Measurements from ENCODE around the gene PRDM16. TPM values are rescaled to one million over a fixed set of nuclear protein-coding genes. Genes with fewer than 3 reads are reported as not detected.

The PRDM16 gene
- total and polyA plus RNA-seq, 2 experiments from 2014 or later: 0.14 to 0.16 TPM

DNA sequence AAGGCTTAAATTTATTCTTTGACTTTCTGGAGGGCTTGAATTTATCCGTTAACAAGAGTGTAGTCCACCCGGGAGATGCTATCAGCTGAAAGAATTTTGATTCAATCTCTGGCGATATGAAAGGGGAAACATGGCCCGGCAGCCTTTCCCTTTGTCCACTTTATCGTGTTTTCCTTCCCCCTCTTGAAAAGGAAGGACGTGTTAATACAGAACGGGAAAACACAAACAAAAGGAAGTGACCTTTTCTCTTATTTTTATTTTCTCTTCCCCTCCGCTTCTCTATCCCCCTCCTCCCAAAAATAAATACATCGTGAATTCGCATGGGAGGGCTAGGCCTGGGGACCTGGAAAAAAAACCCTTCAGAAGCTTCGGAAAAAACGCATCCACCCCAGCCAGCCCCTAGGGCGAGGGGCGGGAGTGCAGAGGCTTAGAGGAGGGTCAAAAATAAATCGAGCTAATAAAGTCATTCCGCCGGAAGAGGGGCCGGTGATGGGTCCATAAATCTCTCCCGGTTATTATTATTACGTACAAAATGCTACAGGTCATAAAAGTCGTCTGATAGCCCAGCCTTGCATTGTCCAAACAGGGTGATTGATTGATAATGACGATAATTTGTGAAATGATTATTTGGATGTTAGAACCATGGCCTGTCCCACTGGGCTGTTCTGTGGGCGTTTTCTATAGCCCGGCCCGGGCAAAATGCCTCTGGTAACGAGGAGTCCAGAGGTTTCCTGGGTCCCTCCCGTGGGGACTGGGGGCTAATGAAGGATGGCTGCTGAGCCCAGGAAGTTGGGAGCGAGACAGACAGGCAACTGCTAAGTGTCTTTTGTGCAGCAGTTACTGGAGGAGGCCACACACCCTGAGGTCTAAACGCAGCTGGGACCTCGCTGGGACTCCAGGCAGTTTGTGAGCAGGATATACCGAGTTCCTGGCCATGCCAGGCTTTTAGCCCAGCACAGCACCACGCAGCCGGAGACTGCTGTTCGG lies 179.4 kb downstream of the PRDM16 start (continued):
- TF ChIP-seq CREB1 (CRISPR knock-in tag; IDR thresholded peaks at IDR 0.05; ENCODE audit: low read depth) (no peak), ZNF331 (CRISPR knock-in tag; IDR thresholded peaks at IDR 0.05; ENCODE audit: low read depth) (no peak), EZH2 (IDR thresholded peaks at IDR 0.05; ENCODE audit: low read depth, unreplicated experiment) (no peak), JUNB (IDR thresholded peaks at IDR 0.05; ENCODE audit: unreplicated experiment) (no peak), NANOG (IDR thresholded peaks at IDR 0.05; ENCODE audit: borderline replicate concordance) (no peak), STAT1 (IDR thresholded peaks at IDR 0.05; ENCODE audit: unreplicated experiment) (no peak)
- TF ChIP-seq, protein P1, sequence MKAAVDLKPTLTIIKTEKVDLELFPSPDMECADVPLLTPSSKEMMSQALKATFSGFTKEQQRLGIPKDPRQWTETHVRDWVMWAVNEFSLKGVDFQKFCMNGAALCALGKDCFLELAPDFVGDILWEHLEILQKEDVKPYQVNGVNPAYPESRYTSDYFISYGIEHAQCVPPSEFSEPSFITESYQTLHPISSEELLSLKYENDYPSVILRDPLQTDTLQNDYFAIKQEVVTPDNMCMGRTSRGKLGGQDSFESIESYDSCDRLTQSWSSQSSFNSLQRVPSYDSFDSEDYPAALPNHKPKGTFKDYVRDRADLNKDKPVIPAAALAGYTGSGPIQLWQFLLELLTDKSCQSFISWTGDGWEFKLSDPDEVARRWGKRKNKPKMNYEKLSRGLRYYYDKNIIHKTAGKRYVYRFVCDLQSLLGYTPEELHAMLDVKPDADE (IDR thresholded peaks at IDR 0.05): no peak
- TF ChIP-seq, protein P2, sequence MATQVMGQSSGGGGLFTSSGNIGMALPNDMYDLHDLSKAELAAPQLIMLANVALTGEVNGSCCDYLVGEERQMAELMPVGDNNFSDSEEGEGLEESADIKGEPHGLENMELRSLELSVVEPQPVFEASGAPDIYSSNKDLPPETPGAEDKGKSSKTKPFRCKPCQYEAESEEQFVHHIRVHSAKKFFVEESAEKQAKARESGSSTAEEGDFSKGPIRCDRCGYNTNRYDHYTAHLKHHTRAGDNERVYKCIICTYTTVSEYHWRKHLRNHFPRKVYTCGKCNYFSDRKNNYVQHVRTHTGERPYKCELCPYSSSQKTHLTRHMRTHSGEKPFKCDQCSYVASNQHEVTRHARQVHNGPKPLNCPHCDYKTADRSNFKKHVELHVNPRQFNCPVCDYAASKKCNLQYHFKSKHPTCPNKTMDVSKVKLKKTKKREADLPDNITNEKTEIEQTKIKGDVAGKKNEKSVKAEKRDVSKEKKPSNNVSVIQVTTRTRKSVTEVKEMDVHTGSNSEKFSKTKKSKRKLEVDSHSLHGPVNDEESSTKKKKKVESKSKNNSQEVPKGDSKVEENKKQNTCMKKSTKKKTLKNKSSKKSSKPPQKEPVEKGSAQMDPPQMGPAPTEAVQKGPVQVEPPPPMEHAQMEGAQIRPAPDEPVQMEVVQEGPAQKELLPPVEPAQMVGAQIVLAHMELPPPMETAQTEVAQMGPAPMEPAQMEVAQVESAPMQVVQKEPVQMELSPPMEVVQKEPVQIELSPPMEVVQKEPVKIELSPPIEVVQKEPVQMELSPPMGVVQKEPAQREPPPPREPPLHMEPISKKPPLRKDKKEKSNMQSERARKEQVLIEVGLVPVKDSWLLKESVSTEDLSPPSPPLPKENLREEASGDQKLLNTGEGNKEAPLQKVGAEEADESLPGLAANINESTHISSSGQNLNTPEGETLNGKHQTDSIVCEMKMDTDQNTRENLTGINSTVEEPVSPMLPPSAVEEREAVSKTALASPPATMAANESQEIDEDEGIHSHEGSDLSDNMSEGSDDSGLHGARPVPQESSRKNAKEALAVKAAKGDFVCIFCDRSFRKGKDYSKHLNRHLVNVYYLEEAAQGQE (IDR thresholded peaks at IDR 0.05; ENCODE audit: unreplicated experiment): no peak
- TF ChIP-seq, protein P3, sequence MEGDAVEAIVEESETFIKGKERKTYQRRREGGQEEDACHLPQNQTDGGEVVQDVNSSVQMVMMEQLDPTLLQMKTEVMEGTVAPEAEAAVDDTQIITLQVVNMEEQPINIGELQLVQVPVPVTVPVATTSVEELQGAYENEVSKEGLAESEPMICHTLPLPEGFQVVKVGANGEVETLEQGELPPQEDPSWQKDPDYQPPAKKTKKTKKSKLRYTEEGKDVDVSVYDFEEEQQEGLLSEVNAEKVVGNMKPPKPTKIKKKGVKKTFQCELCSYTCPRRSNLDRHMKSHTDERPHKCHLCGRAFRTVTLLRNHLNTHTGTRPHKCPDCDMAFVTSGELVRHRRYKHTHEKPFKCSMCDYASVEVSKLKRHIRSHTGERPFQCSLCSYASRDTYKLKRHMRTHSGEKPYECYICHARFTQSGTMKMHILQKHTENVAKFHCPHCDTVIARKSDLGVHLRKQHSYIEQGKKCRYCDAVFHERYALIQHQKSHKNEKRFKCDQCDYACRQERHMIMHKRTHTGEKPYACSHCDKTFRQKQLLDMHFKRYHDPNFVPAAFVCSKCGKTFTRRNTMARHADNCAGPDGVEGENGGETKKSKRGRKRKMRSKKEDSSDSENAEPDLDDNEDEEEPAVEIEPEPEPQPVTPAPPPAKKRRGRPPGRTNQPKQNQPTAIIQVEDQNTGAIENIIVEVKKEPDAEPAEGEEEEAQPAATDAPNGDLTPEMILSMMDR (conservative IDR thresholded peaks at IDR 0.05; ENCODE audit: low read depth in 2 of 2): no peak

DNA sequence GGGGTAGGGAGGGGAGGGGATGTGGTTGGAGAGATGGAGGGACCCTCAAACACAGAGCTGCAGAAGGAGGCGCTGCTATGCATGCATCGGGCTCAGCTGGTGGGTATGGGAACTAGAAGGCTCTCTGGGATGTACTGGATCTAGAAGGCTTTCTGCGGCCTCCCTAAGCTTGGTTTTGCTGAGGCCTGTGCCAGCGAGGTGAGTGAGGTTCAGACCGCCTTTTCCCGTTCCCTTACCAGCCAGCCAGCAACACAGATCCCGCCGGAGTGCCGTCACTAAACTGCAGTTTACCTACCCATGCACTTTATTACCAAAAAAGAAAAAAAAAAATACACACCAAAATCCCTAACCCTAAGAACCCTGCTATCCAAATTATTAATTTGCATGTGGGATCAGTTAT lies 180.2 kb downstream of the PRDM16 start:
- Histone ChIP-seq H3K36me3 (ENCODE audit: insufficient read depth) (no peaks in the 10 kb centered on the region), H4K20me1 (replicated peaks; ENCODE audit: insufficient read depth) (no peaks in the 10 kb centered on the region), H3K9me2 (ENCODE audit: insufficient read depth) (no peaks in the 10 kb centered on the region), H3K27ac (ENCODE audit: low read depth) (no peak overlapping the region), H3K4me1 (ENCODE audit: insufficient read depth) (peaks cover 15% of the 10 kb centered on the region; the same call in 1 of the 2 replicates), H3K79me2 (replicated peaks; ENCODE audit: insufficient read depth) (no peaks in the 10 kb centered on the region), H3F3A (replicated peaks; ENCODE audit: low read depth) (0 out of 2 replicates have a peak, but pooled peaks cover 2% of the 10 kb centered on the region), H3K4me2 (no peak overlapping the region), H3K27me3 (ENCODE audit: insufficient read depth) (no peaks in the 10 kb centered on the region; the same call in 1 of the 2 replicates), H3K4me3 (no peak overlapping the region), H2AFZ (no peak overlapping the region)
- no peaks in the 10 kb centered on the region; the same call in 2 of the 3 replicates for H3K9me3 Mint-ChIP-seq
- no peak overlapping the region for H3K4me3 Mint-ChIP-seq
- no peak for ATAC-seq
- no peak overlapping the region for H3K27ac Mint-ChIP-seq
- peaks cover 15% of the 10 kb centered on the region for H3K27me3 Mint-ChIP-seq (ENCODE audit: insufficient read depth, low read depth, poor library complexity)
- no peak for DNase-seq (ENCODE audit: low spot score)
- H3K4me1 Mint-ChIP-seq: peaks cover 20% of the 10 kb centered on the region
- no peaks in the 10 kb centered on the region for H3K36me3 Mint-ChIP-seq (ENCODE audit: low read depth)
- no peak for TF ChIP-seq NANOG (IDR thresholded peaks at IDR 0.05; ENCODE audit: borderline replicate concordance)
- TF ChIP-seq, protein P3 (conservative IDR thresholded peaks at IDR 0.05; ENCODE audit: low read depth in 2 of 2): no peak

Data from GM23338 (cell line).